ENCODE results near the gene RBM11.

DNA sequence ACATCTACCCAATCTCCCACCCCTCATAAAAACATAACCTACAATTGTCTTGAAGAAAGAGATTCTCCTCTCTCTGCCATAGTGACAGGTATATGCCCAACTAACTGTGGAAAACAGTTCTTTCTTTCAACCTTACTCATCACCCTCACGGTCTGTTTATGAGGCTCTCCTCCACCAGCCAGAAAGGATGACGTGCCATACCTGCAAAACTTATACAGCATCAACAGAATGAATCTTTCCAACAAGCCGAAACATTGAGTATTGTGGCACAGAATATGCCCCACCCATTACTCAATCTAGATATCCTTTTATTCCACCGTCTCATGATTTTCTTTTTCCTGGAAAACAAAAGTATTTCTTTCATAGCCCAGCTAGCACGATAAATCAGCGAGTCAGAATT lies 55.7 kb downstream of the RBM11 start:
- TF ChIP-seq, protein P1, sequence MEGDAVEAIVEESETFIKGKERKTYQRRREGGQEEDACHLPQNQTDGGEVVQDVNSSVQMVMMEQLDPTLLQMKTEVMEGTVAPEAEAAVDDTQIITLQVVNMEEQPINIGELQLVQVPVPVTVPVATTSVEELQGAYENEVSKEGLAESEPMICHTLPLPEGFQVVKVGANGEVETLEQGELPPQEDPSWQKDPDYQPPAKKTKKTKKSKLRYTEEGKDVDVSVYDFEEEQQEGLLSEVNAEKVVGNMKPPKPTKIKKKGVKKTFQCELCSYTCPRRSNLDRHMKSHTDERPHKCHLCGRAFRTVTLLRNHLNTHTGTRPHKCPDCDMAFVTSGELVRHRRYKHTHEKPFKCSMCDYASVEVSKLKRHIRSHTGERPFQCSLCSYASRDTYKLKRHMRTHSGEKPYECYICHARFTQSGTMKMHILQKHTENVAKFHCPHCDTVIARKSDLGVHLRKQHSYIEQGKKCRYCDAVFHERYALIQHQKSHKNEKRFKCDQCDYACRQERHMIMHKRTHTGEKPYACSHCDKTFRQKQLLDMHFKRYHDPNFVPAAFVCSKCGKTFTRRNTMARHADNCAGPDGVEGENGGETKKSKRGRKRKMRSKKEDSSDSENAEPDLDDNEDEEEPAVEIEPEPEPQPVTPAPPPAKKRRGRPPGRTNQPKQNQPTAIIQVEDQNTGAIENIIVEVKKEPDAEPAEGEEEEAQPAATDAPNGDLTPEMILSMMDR (IDR thresholded peaks at IDR 0.05) = no peak
- no peak for TF ChIP-seq POLR2A (IDR thresholded peaks at IDR 0.05)

All from breast epithelium (tissue), 3 donors.